Trophoblast cell (in vitro differentiated cells and primary cell): ENCODE results near the gene FHIT.

ENCODE experiments used
- DNase-seq, 2 donors: peaks; one replicate each; pipeline ENCODE4 v3.0.0-alpha.2; 2016
- H2AFZ ChIP-seq: 2 replicates; pipeline ENCODE4 v1.6.1; 2013; ENCODE audit warnings: low read length, moderate library complexity, mild to moderate bottlenecking; ENCODE audit not compliant: insufficient read depth, poor library complexity
- H2AK5ac ChIP-seq: 2 replicates; pipeline ENCODE4 v1.6.1; 2013; ENCODE audit warnings: mild to moderate bottlenecking, low read length
- H2BK120ac ChIP-seq: 2 replicates; pipeline ENCODE4 v1.6.1; 2013; ENCODE audit warnings: low read length, mild to moderate bottlenecking, moderate library complexity; ENCODE audit not compliant: insufficient read depth, poor library complexity
- H2BK12ac ChIP-seq: 2 replicates; pipeline ENCODE4 v1.6.1; 2013; ENCODE audit warnings: mild to moderate bottlenecking, low read length, moderate library complexity
- H2BK5ac ChIP-seq: 2 replicates; pipeline ENCODE4 v1.6.1; 2013; ENCODE audit warnings: low read length, low read depth, moderate library complexity, mild to moderate bottlenecking; ENCODE audit not compliant: poor library complexity
- H3K14ac ChIP-seq: 2 replicates; pipeline ENCODE4 v1.6.1; 2013; ENCODE audit warnings: mild to moderate bottlenecking, low read length
- H3K18ac ChIP-seq: 2 replicates; pipeline ENCODE4 v1.6.1; 2013; ENCODE audit warnings: mild to moderate bottlenecking, low read length
- H3K23ac ChIP-seq: 2 replicates; pipeline ENCODE4 v1.6.1; 2013; ENCODE audit warnings: low read length
- H3K27ac ChIP-seq: 2 replicates; pipeline ENCODE4 v1.5.1; 2013; ENCODE audit warnings: low read depth, mild to moderate bottlenecking, inconsistent platforms, low read length, moderate library complexity
- H3K27me3 ChIP-seq: 2 replicates; pipeline ENCODE4 v1.6.1; 2013; ENCODE audit warnings: inconsistent platforms, mild to moderate bottlenecking, low read length, moderate library complexity; ENCODE audit not compliant: insufficient read depth
- H3K36me3 ChIP-seq, 2 experiments: 1 replicate in 1 of 2; 2 replicates in 1 of 2; pipeline ENCODE4 v1.6.1; 2013; ENCODE audit warnings: low read length in 2 of 2, mild to moderate bottlenecking in 2 of 2, moderate library complexity in 1 of 2; ENCODE audit not compliant: insufficient read depth in 2 of 2, control insufficient read depth in 1 of 2
- H3K4ac ChIP-seq: 2 replicates; pipeline ENCODE4 v1.6.1; 2013; ENCODE audit warnings: low read depth, mild to moderate bottlenecking, low read length, moderate library complexity
- H3K4me1 ChIP-seq, 2 experiments: 1 replicate in 1 of 2; 2 replicates in 1 of 2; pipeline ENCODE4 v1.6.1; 2013; ENCODE audit warnings: low read length in 2 of 2, mild to moderate bottlenecking in 2 of 2, moderate library complexity in 1 of 2; ENCODE audit not compliant: insufficient read depth in 2 of 2, control insufficient read depth in 1 of 2
- H3K4me2 ChIP-seq: 2 replicates; pipeline ENCODE4 v1.6.1; 2013; ENCODE audit warnings: inconsistent platforms, mild to moderate bottlenecking, low read length, moderate library complexity
- H3K4me3 ChIP-seq: 2 replicates; pipeline ENCODE4 v1.5.1; 2013; ENCODE audit warnings: mild to moderate bottlenecking, low read depth, low read length, inconsistent platforms
- H3K79me1 ChIP-seq: one replicate; pipeline ENCODE4 v1.6.1; 2013; ENCODE audit warnings: low read length
- H3K79me2 ChIP-seq: 2 replicates; pipeline ENCODE4 v1.6.1; 2013; ENCODE audit warnings: low read length, mild to moderate bottlenecking; ENCODE audit not compliant: control insufficient read depth, insufficient read depth, poor library complexity
- H3K9ac ChIP-seq: 2 replicates; pipeline ENCODE4 v1.6.1; 2013; ENCODE audit warnings: mild to moderate bottlenecking, low read length
- H3K9me3 ChIP-seq: 2 replicates; pipeline ENCODE4 v1.6.1; 2013; ENCODE audit warnings: low read depth, mild to moderate bottlenecking, control low read depth, inconsistent platforms, low read length; ENCODE audit not compliant: insufficient read depth
- H4K12ac ChIP-seq: 2 replicates; pipeline ENCODE4 v1.6.1; 2013; ENCODE audit warnings: low read depth, mild to moderate bottlenecking, low read length, moderate library complexity
- H4K8ac ChIP-seq: 2 replicates; pipeline ENCODE4 v1.6.1; 2013; ENCODE audit warnings: low read depth, mild to moderate bottlenecking, low read length, moderate library complexity
- H4K91ac ChIP-seq: one replicate; pipeline ENCODE4 v1.6.1; 2013; ENCODE audit warnings: low read depth, mild to moderate bottlenecking, low read length, moderate library complexity
- WGBS: extraction: QIAGEN DNeasy Blood & Tissue Kit; methylation state at CpG from one replicate; pipeline ENCODE4 v1.1.7; 2013; ENCODE audit warnings: missing lambda C conversion rate; ENCODE audit not compliant: insufficient read length, insufficient coverage; ENCODE audit errors: extremely low coverage; 5-methylcytosine and 5-hydroxymethylcytosine counted together

The FHIT gene

GRCh38 chr3:60316121-60316797 is 935.0 kb downstream of the FHIT start:
- Histone ChIP-seq H2AFZ (no peak overlapping the region), H2BK5ac (no peak overlapping the region), H3K79me2 (no peaks in the 10 kb centered on the region), H3K4me3 (no peak overlapping the region), H4K8ac (no peak overlapping the region), H3K4ac (no peak overlapping the region), H2BK12ac (no peak overlapping the region), H2BK120ac (no peak overlapping the region), H3K4me2 (no peak overlapping the region), H3K27ac (no peak overlapping the region), H4K91ac (no peak overlapping the region), H3K27me3 (no peaks in the 10 kb centered on the region), H3K36me3 (no peaks in the 10 kb centered on the region), H3K23ac (no peak overlapping the region), H3K9me3 (no peaks in the 10 kb centered on the region), H3K18ac (no peak overlapping the region), H4K12ac (no peak overlapping the region), H3K79me1 (no peaks in the 10 kb centered on the region), H3K4me1 (no peaks in the 10 kb centered on the region), H3K14ac (no peak overlapping the region), H2AK5ac (no peak overlapping the region), H3K9ac (no peak overlapping the region)
- DNase-seq = peak; percentile 1 to 40

- Histone ChIP-seq H3K14ac (no peak overlapping the region), H3K27ac (no peak overlapping the region), H3K9ac (no peak overlapping the region), H3K36me3 (no peaks in the 10 kb centered on the region), H3K4me2 (no peak overlapping the region), H3K4ac (no peak overlapping the region), H3K4me3 (no peak overlapping the region), H3K18ac (no peak overlapping the region), H2AK5ac (no peak overlapping the region), H2BK120ac (no peak overlapping the region), H4K12ac (no peak overlapping the region), H4K8ac (no peak overlapping the region), H3K9me3 (no peaks in the 10 kb centered on the region), H3K79me1 (no peaks in the 10 kb centered on the region), H2BK5ac (no peak overlapping the region), H4K91ac (no peak overlapping the region), H3K27me3 (no peaks in the 10 kb centered on the region), H3K23ac (no peak overlapping the region), H3K79me2 (no peaks in the 10 kb centered on the region), H2BK12ac (no peak overlapping the region), H3K4me1 (no peaks in the 10 kb centered on the region), H2AFZ (no peak overlapping the region)
- WGBS = no CpG with 5 or more reads among the region's 6 CpGs
- no peak for DNase-seq
These were observed 937.2 kb downstream of the FHIT start for GRCh38 chr3:60313951-60314461.

- H3K27ac ChIP-seq = no peak overlapping the region
- no peak overlapping the region for H4K91ac ChIP-seq
- H4K8ac ChIP-seq = no peak overlapping the region
- H3K4me2 ChIP-seq = no peak overlapping the region
- no peaks in the 10 kb centered on the region for H3K4me1 ChIP-seq
- no peak overlapping the region for H2AFZ ChIP-seq
- WGBS = no CpG with 5 or more reads among the region's 4 CpGs
- no peak overlapping the region for H3K4me3 ChIP-seq
- H4K12ac ChIP-seq = no peak overlapping the region
- H3K27me3 ChIP-seq = no peaks in the 10 kb centered on the region
- no peaks in the 10 kb centered on the region for H3K79me2 ChIP-seq
- no peak overlapping the region for H2BK120ac ChIP-seq
- no peak overlapping the region for H3K18ac ChIP-seq
- no peak overlapping the region for H3K4ac ChIP-seq
- H2BK5ac ChIP-seq = no peak overlapping the region
- no peak overlapping the region for H3K9ac ChIP-seq
- H2AK5ac ChIP-seq = no peak overlapping the region
- no peak overlapping the region for H3K23ac ChIP-seq
- no peaks in the 10 kb centered on the region for H3K79me1 ChIP-seq
- no peaks in the 10 kb centered on the region for H3K36me3 ChIP-seq
- H3K14ac ChIP-seq = no peak overlapping the region
- no peaks in the 10 kb centered on the region for H3K9me3 ChIP-seq
- H2BK12ac ChIP-seq = no peak overlapping the region
- no peak for DNase-seq
These were observed 937.9 kb downstream of the FHIT start for GRCh38 chr3:60313231-60313798.

GRCh38 chr3:60309539-60310268 is 941.5 kb downstream of the FHIT start:
- Histone ChIP-seq H3K27ac (no peak overlapping the region), H3K4me2 (no peak overlapping the region), H4K91ac (no peak overlapping the region), H3K9ac (no peak overlapping the region), H3K36me3 (no peaks in the 10 kb centered on the region), H3K23ac (no peak overlapping the region), H2BK12ac (no peak overlapping the region), H2AFZ (no peak overlapping the region), H3K4me3 (no peak overlapping the region), H3K4ac (no peak overlapping the region), H3K14ac (no peak overlapping the region), H3K79me1 (no peaks in the 10 kb centered on the region), H2BK5ac (no peak overlapping the region), H3K27me3 (no peaks in the 10 kb centered on the region), H3K18ac (no peak overlapping the region), H3K79me2 (no peaks in the 10 kb centered on the region), H4K8ac (no peak overlapping the region), H3K9me3 (no peaks in the 10 kb centered on the region), H4K12ac (no peak overlapping the region), H2BK120ac (no peak overlapping the region), H3K4me1 (no peaks in the 10 kb centered on the region), H2AK5ac (no peak overlapping the region)
- 100% methylated on average over 2 of the region's 6 CpGs for WGBS
- DNase-seq = no peak
